Measurements from ENCODE around the gene TUBB3. TPM values are rescaled to one million over a fixed set of nuclear protein-coding genes. Genes with fewer than 3 reads are reported as not detected.

Gene TUBB3
- total RNA-seq, 1 experiment from 2014 or later = 52.1 TPM

GRCh38 chr16:89952551-89952950, 29.4 kb downstream of the TUBB3 start:
- no peaks in the 10 kb centered on the region for H3K9me3 Mint-ChIP-seq (ENCODE audit: low read depth, unreplicated experiment)
- no peak for TF ChIP-seq CTCF (IDR thresholded peaks at IDR 0.05; ENCODE audit: unreplicated experiment)
- peaks cover 8% of the 10 kb centered on the region for H3K4me1 Mint-ChIP-seq (ENCODE audit: low read depth, unreplicated experiment)
- peaks cover 29% of the 10 kb centered on the region for H3K36me3 Mint-ChIP-seq (ENCODE audit: insufficient read depth, unreplicated experiment)
- BruUV-seq (replicated peaks) = no TSS peak
- intact Hi-C loops (cut with micrococcal nuclease; ENCODE audit: unreplicated experiment) = no loop called here
- CTCF ChIA-PET = no interaction called here
- no peak overlapping the region for H3K27ac Mint-ChIP-seq (ENCODE audit: unreplicated experiment)
- H3K27me3 Mint-ChIP-seq (ENCODE audit: unreplicated experiment) = no peaks in the 10 kb centered on the region
- no peak for DNase-seq
- no peak overlapping the region for H3K4me3 Mint-ChIP-seq (ENCODE audit: low read depth, unreplicated experiment)

- no TSS peak for BruUV-seq (replicated peaks)
- CTCF ChIA-PET = interaction anchor here (0.5 kb wide), 1 partner anchor 46 kb away, joined by 3 read pairs; no protein-coding TSS in a partner anchor
- intact Hi-C loops (cut with micrococcal nuclease; ENCODE audit: unreplicated experiment) = no loop called here
- H3K4me3 Mint-ChIP-seq (ENCODE audit: low read depth, unreplicated experiment) = no peak overlapping the region
- no peak for TF ChIP-seq CTCF (IDR thresholded peaks at IDR 0.05; ENCODE audit: unreplicated experiment)
- H3K9me3 Mint-ChIP-seq (ENCODE audit: low read depth, unreplicated experiment) = no peaks in the 10 kb centered on the region
- DNase-seq = no peak
- no peak overlapping the region for H3K27ac Mint-ChIP-seq (ENCODE audit: unreplicated experiment)
- peaks cover 26% of the 10 kb centered on the region for H3K36me3 Mint-ChIP-seq (ENCODE audit: insufficient read depth, unreplicated experiment)
- H3K27me3 Mint-ChIP-seq (ENCODE audit: unreplicated experiment) = no peaks in the 10 kb centered on the region
- H3K4me1 Mint-ChIP-seq (ENCODE audit: low read depth, unreplicated experiment) = peaks cover 8% of the 10 kb centered on the region
Measured at GRCh38 chr16:89953671-89954406, 30.7 kb downstream of the TUBB3 start.

- Mint-ChIP-seq H3K36me3 (ENCODE audit: insufficient read depth, unreplicated experiment) (peaks cover 28% of the 10 kb centered on the region), H3K27ac (ENCODE audit: unreplicated experiment) (no peak overlapping the region), H3K9me3 (ENCODE audit: low read depth, unreplicated experiment) (no peaks in the 10 kb centered on the region), H3K4me3 (ENCODE audit: low read depth, unreplicated experiment) (no peak overlapping the region), H3K4me1 (ENCODE audit: low read depth, unreplicated experiment) (peaks cover 7% of the 10 kb centered on the region), H3K27me3 (ENCODE audit: unreplicated experiment) (no peaks in the 10 kb centered on the region)
- no peak for DNase-seq
- no peak for TF ChIP-seq CTCF (IDR thresholded peaks at IDR 0.05; ENCODE audit: unreplicated experiment)
- no TSS peak for BruUV-seq (replicated peaks)
- CTCF ChIA-PET = interaction anchor here (0.6 to 1.1 kb wide), 2 partner anchors 24 to 91 kb away, joined by 3 to 5 read pairs; no protein-coding TSS in a partner anchor
- intact Hi-C loops (cut with micrococcal nuclease; ENCODE audit: unreplicated experiment) = no loop called here
Measured at GRCh38 chr16:89954462-89954861, 31.3 kb downstream of the TUBB3 start.

DNA sequence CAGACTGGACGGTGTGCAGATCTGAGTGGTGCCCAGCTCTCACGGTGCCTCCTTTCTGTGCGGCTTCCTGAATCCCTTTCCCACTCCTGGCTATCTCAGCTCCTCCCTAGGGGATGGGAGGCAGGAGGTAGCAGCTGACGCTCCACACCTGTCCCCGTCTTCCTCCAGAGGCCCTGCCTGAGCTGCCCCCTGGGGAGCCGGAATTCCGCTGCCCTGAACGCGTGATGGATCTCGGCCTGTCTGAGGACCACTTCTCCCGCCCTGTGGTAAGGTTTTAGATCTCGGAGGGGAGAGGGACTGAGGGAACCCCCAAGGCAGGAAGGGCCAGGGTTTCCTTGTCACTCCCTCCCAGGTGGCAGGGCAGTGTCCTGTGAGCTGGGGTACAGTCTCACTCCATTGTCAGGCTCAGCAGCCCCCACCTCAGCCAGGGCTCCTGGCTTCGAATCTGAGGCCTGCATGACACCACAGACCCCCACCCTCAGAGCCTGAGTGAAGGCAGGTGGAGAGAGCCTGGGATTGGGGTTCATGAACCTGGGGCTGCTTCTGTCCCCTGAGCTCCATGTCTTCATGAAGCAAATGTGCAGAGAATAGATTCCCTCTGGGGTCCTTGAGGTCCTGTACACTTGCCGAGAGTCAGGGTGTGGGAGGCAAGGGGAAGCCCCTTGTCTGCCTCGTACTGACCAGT, 32.0 kb downstream of the TUBB3 start:
- Mint-ChIP-seq H3K27me3 (ENCODE audit: unreplicated experiment) (no peaks in the 10 kb centered on the region), H3K36me3 (ENCODE audit: insufficient read depth, unreplicated experiment) (peaks cover 26% of the 10 kb centered on the region), H3K9me3 (ENCODE audit: low read depth, unreplicated experiment) (no peaks in the 10 kb centered on the region), H3K4me3 (ENCODE audit: low read depth, unreplicated experiment) (no peak overlapping the region), H3K27ac (ENCODE audit: unreplicated experiment) (no peak overlapping the region), H3K4me1 (ENCODE audit: low read depth, unreplicated experiment) (peaks cover under 1% of the 10 kb centered on the region)
- no TSS peak for BruUV-seq (replicated peaks)
- DNase-seq = no peak
- intact Hi-C loops (cut with micrococcal nuclease; ENCODE audit: unreplicated experiment) = no loop called here
- CTCF ChIA-PET = interaction anchor here (0.6 to 1.1 kb wide), 2 partner anchors 24 to 91 kb away, joined by 3 to 5 read pairs; no protein-coding TSS in a partner anchor
- TF ChIP-seq CTCF (IDR thresholded peaks at IDR 0.05; ENCODE audit: unreplicated experiment) = no peak
